Activated T-helper 1 cell treated with anti-CD3 and anti-CD28 coated beads, Interleukin-12 subunit alpha, Interleukin-12 subunit beta, Interleukin-2, Interleukin-4 antibody, amounts not matched to agents 30 ng/mL and 10 ng/mL and 1 ng/mL, durations not matched to agents 14 hours and 24 hours and 36 hours (primary cell): ENCODE measurements around the gene CYTH3. TPM values are rescaled to one million over a fixed set of nuclear protein-coding genes. Genes with fewer than 3 reads are reported as not detected.
"Not testable (repeated sequence)": the region's sequence is repeated elsewhere in the genome, so short reads cannot be mapped to it uniquely, and the experiment has no call there.

Experiments used
- DNase-seq: peaks from one replicate; pipeline ENCODE4 v3.0.0; 2021; ENCODE audit warnings: low spot score
- H3K27ac Mint-ChIP-seq: one replicate; pipeline ENCODE4 v1.8.0; 2021; ENCODE audit warnings: mild to moderate bottlenecking, mixed read lengths
- H3K27me3 Mint-ChIP-seq: one replicate; pipeline ENCODE4 v1.8.0; 2022; ENCODE audit warnings: mild to moderate bottlenecking, moderate library complexity, mixed read lengths; ENCODE audit not compliant: insufficient read depth
- H3K36me3 Mint-ChIP-seq: one replicate; pipeline ENCODE4 v1.8.0; 2021; ENCODE audit warnings: low read depth, mixed read lengths
- H3K4me1 Mint-ChIP-seq: one replicate; pipeline ENCODE4 v1.8.0; 2021; ENCODE audit warnings: low read depth, mixed read lengths
- H3K4me3 Mint-ChIP-seq: one replicate; pipeline ENCODE4 v1.8.0; 2021; ENCODE audit warnings: mild to moderate bottlenecking, moderate library complexity, mixed read lengths
- H3K9me3 Mint-ChIP-seq: one replicate; pipeline ENCODE4 v1.8.0; 2021; ENCODE audit warnings: mixed read lengths
- intact Hi-C: fragments of 100-400 bp; cut with micrococcal nuclease; formaldehyde crosslinking; loops from one replicate; pipeline ENCODE4 v1.15.1; 2024
- total RNA-seq: library from RNA; stranded (reverse); gene quantifications from 2 replicates; pipeline ENCODE4 v1.2.3, GENCODE V29; 2022

The CYTH3 gene, protein sequence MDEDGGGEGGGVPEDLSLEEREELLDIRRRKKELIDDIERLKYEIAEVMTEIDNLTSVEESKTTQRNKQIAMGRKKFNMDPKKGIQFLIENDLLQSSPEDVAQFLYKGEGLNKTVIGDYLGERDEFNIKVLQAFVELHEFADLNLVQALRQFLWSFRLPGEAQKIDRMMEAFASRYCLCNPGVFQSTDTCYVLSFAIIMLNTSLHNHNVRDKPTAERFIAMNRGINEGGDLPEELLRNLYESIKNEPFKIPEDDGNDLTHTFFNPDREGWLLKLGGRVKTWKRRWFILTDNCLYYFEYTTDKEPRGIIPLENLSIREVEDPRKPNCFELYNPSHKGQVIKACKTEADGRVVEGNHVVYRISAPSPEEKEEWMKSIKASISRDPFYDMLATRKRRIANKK
- 0.65 and 1.7 TPM in 2 replicates for total RNA-seq

DNA sequence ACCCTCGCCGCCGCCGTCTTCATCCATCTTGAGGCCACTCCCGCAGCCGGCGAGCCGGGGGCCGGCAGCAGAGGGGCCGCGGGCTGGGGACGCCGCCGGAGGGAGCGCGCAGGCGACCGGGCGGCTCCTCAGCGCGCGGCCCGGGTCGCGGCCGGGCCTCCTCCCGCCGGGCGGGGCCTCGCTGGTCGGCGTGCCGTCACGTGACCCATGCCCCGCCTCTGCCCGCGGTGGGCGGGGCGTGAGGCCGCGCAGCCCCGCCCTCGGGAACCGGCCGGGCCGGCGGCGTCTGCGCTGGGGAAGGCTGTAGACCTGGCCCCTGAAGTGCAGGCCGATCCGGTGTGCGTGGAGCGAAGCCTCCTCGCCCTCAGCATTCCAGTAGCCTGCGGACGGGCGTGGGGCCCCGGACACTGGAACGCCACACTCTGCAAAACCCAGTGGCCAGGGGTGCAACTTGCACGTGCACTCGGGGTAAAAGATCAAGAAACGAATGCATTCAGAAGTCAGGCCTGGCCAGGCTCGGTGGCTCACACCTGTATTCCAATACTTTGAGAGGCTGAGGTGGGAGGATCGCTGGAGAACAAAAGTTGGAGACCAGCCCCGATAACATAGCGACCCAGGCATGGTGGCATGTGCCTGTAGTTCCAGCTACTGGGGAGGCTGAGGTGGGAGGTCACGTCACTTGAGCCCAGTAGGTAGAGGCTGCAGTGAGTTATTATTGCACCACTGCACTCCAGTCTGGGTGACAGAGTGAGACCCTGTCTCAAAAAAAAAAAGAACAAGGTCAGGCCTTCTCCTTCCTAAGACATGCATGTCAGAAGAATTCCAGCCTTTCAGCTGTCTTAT, at the start of gene CYTH3:
Gene CYTH3, minus strand, starts transcription at position 144 of the 843 bp plus-strand sequence. Its CDS starts 117 bp downstream, at position 27.
- H3K27me3 Mint-ChIP-seq, result peaks cover 61% of the 10 kb centered on the region
- H3K27ac Mint-ChIP-seq, result no peak within 1 kb of the TSS
- intact Hi-C loops, result loop anchor here (2.0 to 5.0 kb wide), 3 partner anchors 50 to 714 kb away; no protein-coding TSS in a partner anchor
- peaks cover 19% of the 10 kb centered on the region for H3K4me1 Mint-ChIP-seq
- peak; percentile 79 for DNase-seq
- no peaks in the 10 kb centered on the region for H3K9me3 Mint-ChIP-seq
- H3K4me3 Mint-ChIP-seq, result peak within 1 kb of the TSS; percentile 79
- no peaks in the 10 kb centered on the region for H3K36me3 Mint-ChIP-seq

DNA sequence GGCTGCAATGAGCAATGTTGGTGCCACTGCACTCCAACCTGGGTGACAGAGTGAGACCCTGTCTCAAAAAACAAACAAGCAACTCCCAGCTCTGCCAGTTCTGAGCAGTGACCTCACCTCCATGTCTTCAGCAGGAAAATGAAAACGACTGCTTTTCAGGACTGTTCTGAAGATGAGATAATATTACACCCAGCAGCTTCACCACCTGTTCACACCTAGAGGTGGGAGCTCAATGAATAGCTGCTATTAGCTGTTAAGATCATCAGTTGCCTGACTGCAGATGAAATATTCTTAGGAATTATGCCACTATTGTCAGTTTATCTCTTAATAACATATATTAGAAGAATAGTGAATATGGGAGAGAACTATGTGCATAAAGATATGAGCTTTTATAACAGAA, 48.4 kb upstream of the CYTH3 start:
- Mint-ChIP-seq H3K9me3 (no peaks in the 10 kb centered on the region), H3K27me3 (no peaks in the 10 kb centered on the region), H3K4me3 (no peak overlapping the region), H3K27ac (no peak overlapping the region), H3K36me3 (no peaks in the 10 kb centered on the region), H3K4me1 (peaks cover 5% of the 10 kb centered on the region)
- no peak for DNase-seq
- intact Hi-C loops, result no loop called here

DNA sequence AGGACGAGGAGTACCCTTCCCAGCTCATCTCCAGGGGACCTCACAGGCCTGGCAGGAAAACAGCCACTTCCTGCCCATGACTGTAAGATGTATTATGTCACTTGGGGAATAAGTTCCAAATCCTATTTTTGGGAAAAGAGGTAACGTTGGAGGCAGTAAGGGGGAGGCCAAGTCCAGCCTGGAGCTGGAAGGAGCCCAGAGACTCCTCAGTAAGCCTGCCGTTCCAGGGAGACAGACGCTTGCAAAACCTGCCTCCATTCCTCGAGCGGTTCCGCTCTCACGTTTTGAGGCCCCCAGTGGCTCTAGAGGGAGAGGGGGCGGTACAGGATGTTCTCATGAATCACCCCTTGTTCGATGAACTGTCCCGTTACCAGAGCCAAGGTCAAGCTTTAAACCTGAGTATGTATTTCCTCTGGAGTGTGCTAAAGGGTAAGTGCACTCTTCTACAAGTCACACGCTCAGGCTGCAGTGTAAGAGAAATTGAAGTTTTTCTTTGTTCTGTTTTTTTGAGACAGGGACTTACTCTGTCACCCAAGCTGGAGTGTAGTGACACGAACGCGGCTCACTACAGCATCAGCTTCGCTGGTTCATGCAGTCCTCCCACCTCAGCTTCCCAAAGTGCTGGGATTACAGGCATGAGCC, 45.5 kb upstream of the CYTH3 start:
- no peak overlapping the region for H3K4me3 Mint-ChIP-seq
- intact Hi-C loops, result no loop called here
- H3K36me3 Mint-ChIP-seq, result no peaks in the 10 kb centered on the region
- peaks cover under 1% of the 10 kb centered on the region for H3K4me1 Mint-ChIP-seq
- H3K27ac Mint-ChIP-seq, result no peak overlapping the region
- DNase-seq, result no peak
- no peaks in the 10 kb centered on the region for H3K27me3 Mint-ChIP-seq
- H3K9me3 Mint-ChIP-seq, result no peaks in the 10 kb centered on the region

DNA sequence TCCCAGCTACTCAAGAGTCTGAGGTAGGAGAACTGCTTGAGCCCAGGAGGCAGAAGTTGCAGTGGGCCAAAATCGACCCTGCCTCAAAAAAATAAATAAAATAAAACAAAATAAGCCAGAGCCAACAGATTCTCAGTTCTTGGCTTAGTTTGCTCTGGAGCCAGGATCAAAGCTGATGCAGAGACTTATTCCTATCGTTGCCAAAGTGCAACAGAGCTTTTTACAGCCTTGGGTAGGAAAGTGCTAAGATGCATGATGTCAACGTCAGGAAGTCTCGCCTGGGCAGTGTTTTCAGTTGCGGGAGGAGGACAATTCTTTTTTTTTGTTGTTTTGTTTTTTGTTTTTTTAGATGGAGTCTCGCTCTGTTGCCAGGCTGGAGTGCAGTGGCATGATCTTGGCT, 43.8 kb upstream of the CYTH3 start:
- Mint-ChIP-seq H3K36me3 (no peaks in the 10 kb centered on the region), H3K27me3 (no peaks in the 10 kb centered on the region), H3K4me3 (no peak overlapping the region), H3K27ac (no peak overlapping the region), H3K4me1 (no peaks in the 10 kb centered on the region), H3K9me3 (no peaks in the 10 kb centered on the region)
- intact Hi-C loops, result no loop called here
- no peak for DNase-seq

- intact Hi-C loops, result no loop called here
- no peak for DNase-seq
- H3K27ac Mint-ChIP-seq, result no peak overlapping the region
- H3K36me3 Mint-ChIP-seq, result no peaks in the 10 kb centered on the region
- no peak overlapping the region for H3K4me3 Mint-ChIP-seq
- H3K9me3 Mint-ChIP-seq, result no peaks in the 10 kb centered on the region
- no peaks in the 10 kb centered on the region for H3K27me3 Mint-ChIP-seq
- no peaks in the 10 kb centered on the region for H3K4me1 Mint-ChIP-seq
These were observed 43.3 kb upstream of the CYTH3 start for GRCh38 chr7:6315746-6316145.

DNA sequence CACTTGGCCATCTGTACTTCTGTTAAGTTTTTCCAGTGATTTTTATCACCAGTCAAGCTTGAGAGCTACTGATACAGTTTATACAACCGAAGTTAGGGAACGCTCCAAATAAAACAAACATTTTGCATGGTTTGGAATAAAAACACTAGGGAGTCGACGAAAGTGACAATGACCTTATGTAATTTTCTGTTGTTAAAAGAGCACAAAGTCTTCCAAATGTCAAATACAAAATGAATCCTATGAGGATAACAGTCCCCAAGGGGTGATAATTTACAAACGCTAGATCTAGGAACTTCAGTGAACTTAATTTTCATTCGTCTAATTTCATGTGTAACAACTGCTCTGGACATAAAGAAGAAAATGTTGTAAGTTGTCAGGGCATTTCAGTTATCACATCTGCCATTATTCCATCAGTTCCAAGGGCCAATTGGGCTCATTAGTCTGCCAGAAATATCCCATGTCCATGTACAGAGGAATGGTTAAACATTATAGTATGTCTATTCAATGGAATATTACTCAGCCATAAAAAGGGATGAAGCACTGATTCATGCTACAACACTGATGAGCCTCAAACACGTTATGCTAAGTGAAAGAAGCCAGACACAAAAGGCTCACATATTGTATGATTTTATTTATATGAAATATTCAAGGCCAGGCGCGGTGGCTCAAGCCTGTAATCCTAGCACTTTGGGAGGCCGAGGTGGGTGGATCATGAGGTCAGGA, 38.0 kb upstream of the CYTH3 start:
- Mint-ChIP-seq H3K36me3 (no peaks in the 10 kb centered on the region), H3K27ac (no peak overlapping the region), H3K4me3 (no peak overlapping the region), H3K9me3 (no peaks in the 10 kb centered on the region), H3K4me1 (no peaks in the 10 kb centered on the region), H3K27me3 (peaks cover 4% of the 10 kb centered on the region)
- DNase-seq, result no peak
- intact Hi-C loops, result no loop called here

DNA sequence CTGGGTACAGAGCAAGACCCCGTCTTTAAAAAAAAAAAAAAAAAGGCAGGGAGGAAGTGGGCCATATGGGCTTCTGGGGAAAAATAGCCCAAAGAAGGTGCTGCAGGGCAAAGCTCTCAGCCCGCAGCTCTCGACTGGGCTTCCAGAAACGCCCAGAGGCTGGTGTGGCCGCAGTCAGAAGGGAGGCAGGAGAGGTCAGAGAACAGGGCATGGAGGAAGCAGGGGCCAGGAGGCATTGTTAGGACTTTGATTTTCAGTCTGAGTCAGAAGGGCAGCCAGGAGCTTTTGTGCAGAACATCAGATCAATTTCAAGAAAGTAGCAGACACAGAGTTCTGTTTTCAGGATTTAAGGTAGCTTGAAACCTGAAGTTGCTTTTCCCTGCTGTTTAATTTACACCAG, 35.3 kb upstream of the CYTH3 start:
- no peak for DNase-seq
- H3K27me3 Mint-ChIP-seq, result peaks cover 4% of the 10 kb centered on the region
- no peaks in the 10 kb centered on the region for H3K9me3 Mint-ChIP-seq
- no peaks in the 10 kb centered on the region for H3K4me1 Mint-ChIP-seq
- intact Hi-C loops, result no loop called here
- no peak overlapping the region for H3K4me3 Mint-ChIP-seq
- H3K27ac Mint-ChIP-seq, result no peak overlapping the region
- no peaks in the 10 kb centered on the region for H3K36me3 Mint-ChIP-seq

DNA sequence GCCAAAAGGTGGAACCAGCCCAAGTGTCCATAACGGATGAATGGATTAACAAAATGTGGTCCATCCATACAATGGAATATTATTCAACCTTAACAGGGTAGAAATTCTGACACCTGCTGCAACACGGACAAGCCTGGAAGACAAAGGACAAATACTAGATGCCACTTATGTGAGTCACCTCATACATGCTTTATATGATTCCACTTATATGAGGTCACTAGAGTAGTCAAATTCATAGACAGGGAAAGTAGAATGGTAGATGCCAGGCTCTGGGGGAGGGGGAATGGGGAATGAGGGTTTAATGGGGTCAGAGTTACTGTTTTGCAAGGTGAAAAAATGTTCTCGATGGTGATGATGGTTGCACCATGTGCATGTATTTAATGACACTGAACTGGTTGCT, 34.0 kb upstream of the CYTH3 start:
- H3K4me1 Mint-ChIP-seq, result no peaks in the 10 kb centered on the region
- no peak overlapping the region for H3K4me3 Mint-ChIP-seq
- no peak for DNase-seq
- H3K27ac Mint-ChIP-seq, result no peak overlapping the region
- no peaks in the 10 kb centered on the region for H3K36me3 Mint-ChIP-seq
- intact Hi-C loops, result no loop called here
- peaks cover 4% of the 10 kb centered on the region for H3K27me3 Mint-ChIP-seq
- H3K9me3 Mint-ChIP-seq, result no peaks in the 10 kb centered on the region

GRCh38 chr7:6305330-6305729, 32.9 kb upstream of the CYTH3 start:
- H3K36me3 Mint-ChIP-seq, result no peaks in the 10 kb centered on the region
- intact Hi-C loops, result no loop called here
- no peaks in the 10 kb centered on the region for H3K9me3 Mint-ChIP-seq
- no peak overlapping the region for H3K27ac Mint-ChIP-seq
- no peaks in the 10 kb centered on the region for H3K4me1 Mint-ChIP-seq
- DNase-seq, result no peak
- peaks cover 8% of the 10 kb centered on the region for H3K27me3 Mint-ChIP-seq
- H3K4me3 Mint-ChIP-seq, result no peak overlapping the region

DNA sequence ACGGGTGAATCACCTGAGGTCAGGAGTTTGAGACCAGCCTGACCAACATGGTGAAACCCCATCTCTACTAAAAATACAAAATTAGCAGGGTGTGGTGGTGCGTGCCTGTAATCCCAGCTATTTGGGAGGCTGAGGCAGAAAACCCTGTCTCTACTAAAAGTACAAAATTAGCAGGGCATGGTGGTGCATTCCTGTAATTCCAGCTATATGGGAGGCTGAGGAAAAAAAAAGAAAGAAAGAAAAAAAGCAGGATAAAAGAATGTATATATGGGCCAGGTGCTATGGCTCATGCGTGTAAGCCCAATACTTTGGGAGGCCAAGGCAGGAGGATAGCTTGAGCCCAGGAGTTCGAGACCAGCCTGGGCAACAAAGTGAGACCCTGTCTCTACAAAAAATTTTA, 29.0 kb upstream of the CYTH3 start:
- H3K36me3 Mint-ChIP-seq, H3K27me3 Mint-ChIP-seq, H3K4me1 Mint-ChIP-seq, H3K4me3 Mint-ChIP-seq, intact Hi-C loops, DNase-seq, H3K27ac Mint-ChIP-seq, H3K9me3 Mint-ChIP-seq: not testable (repeated sequence)

GRCh38 chr7:6299774-6300173, 27.4 kb upstream of the CYTH3 start:
- no peak overlapping the region for H3K4me3 Mint-ChIP-seq
- intact Hi-C loops, result no loop called here

DNA sequence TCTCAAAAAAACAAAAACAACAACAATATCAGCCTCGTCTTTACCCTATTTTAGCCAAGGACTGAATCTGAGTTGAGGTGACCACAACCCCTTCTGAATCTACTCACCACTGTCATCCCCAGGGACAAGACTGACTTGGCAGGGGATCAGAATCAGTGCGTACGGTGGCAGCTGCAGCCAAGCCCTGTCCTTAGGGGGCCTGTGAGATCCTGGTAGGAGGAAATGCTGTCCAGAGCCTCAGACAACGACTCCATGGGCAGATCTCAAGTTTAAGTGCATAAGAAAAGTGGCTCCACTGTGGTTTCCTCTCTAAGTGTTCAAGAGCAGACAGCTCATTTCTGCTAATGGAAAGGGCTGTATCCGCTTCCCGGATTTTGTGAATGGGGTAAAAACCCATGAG, 22.4 kb upstream of the CYTH3 start:
- intact Hi-C loops, result no loop called here
- no peaks in the 10 kb centered on the region for H3K4me1 Mint-ChIP-seq
- H3K27me3 Mint-ChIP-seq, result peaks cover 4% of the 10 kb centered on the region
- H3K36me3 Mint-ChIP-seq, result no peaks in the 10 kb centered on the region
- no peaks in the 10 kb centered on the region for H3K9me3 Mint-ChIP-seq
- H3K27ac Mint-ChIP-seq, result no peak overlapping the region
- DNase-seq, result no peak
- H3K4me3 Mint-ChIP-seq, result no peak overlapping the region

More at GRCh38 chr7:6299774-6300173, 27.4 kb upstream of the CYTH3 start:
- Mint-ChIP-seq H3K27me3 (peaks cover 6% of the 10 kb centered on the region), H3K27ac (no peak overlapping the region), H3K4me1 (no peaks in the 10 kb centered on the region), H3K36me3 (no peaks in the 10 kb centered on the region), H3K9me3 (no peaks in the 10 kb centered on the region)
- no peak for DNase-seq
